OCI-LY1 (cell line): ENCODE results near the gene CFL1.

Experiments
- H2AFZ ChIP-seq: fragments of 200-600 bp; sonication (generic), shearing (Covaris generic); 2 replicates; pipeline ENCODE4 v1.6.0; 2014; ENCODE audit warnings: antibody characterized with exemption, mild to moderate bottlenecking, low read length
- H3F3A ChIP-seq: fragments of 200-600 bp; sonication (generic), shearing (Covaris generic); 2 replicates; pipeline ENCODE4 v1.6.0; 2014; ENCODE audit warnings: mild to moderate bottlenecking, antibody characterized with exemption, low read length, moderate library complexity; ENCODE audit not compliant: insufficient read depth
- H3K27ac ChIP-seq: fragments of 200-600 bp; sonication (generic); 2 replicates; pipeline ENCODE4 v1.5.1; 2014; ENCODE audit warnings: low read length, mixed run types, mild to moderate bottlenecking, low read depth; ENCODE audit not compliant: poor library complexity, severe bottlenecking
- H3K27me3 ChIP-seq: fragments of 200-600 bp; sonication (generic); 2 replicates; pipeline ENCODE4 v1.6.0; 2014; ENCODE audit warnings: antibody characterized with exemption, mild to moderate bottlenecking, low read length, moderate library complexity; ENCODE audit not compliant: insufficient read depth
- H3K36me3 ChIP-seq: fragments of 200-600 bp; sonication (generic); 2 replicates; pipeline ENCODE4 v1.6.1; 2014; ENCODE audit warnings: mild to moderate bottlenecking, antibody characterized with exemption, low read length, moderate library complexity, mixed read lengths; ENCODE audit not compliant: insufficient read depth
- H3K4me1 ChIP-seq: fragments of 200-600 bp; sonication (generic); 2 replicates; pipeline ENCODE4 v1.5.1; 2014; ENCODE audit warnings: mild to moderate bottlenecking, low read length, moderate library complexity; ENCODE audit not compliant: insufficient read depth, severe bottlenecking
- H3K4me2 ChIP-seq: fragments of 200-600 bp; sonication (generic), shearing (Covaris generic); 2 replicates; pipeline ENCODE4 v1.6.1; 2014; ENCODE audit warnings: low read length
- H3K4me3 ChIP-seq: fragments of 200-600 bp; sonication (generic); 2 replicates; pipeline ENCODE4 v1.5.1; 2014; ENCODE audit warnings: low read length, low read depth, mild to moderate bottlenecking, mixed read lengths; ENCODE audit not compliant: poor library complexity, severe bottlenecking
- H3K79me2 ChIP-seq: fragments of 200-600 bp; shearing (Covaris generic); 2 replicates; pipeline ENCODE4 v1.6.1; 2016; ENCODE audit warnings: mixed run types, low read length, mixed read lengths; ENCODE audit not compliant: insufficient read depth
- H3K9ac ChIP-seq: fragments of 200-600 bp; sonication (generic), shearing (Covaris generic); 2 replicates; pipeline ENCODE4 v1.6.1; 2014; ENCODE audit warnings: mild to moderate bottlenecking, low read length, mixed read lengths
- H3K9me2 ChIP-seq: fragments of 200-600 bp; sonication (generic), shearing (Covaris generic); 2 replicates; pipeline ENCODE4 v1.6.1; 2014; ENCODE audit warnings: low read depth, mild to moderate bottlenecking, low read length, mixed read lengths
- H3K9me3 ChIP-seq: fragments of 200-600 bp; shearing (Covaris generic); 2 replicates; pipeline ENCODE4 v1.6.1; 2014; ENCODE audit warnings: low read length, mixed read lengths
- H4K20me1 ChIP-seq: fragments of 200-600 bp; sonication (generic), shearing (Covaris generic); 2 replicates; pipeline ENCODE4 v1.6.0; 2016; ENCODE audit warnings: mild to moderate bottlenecking, low read length; ENCODE audit not compliant: insufficient read depth
- EZH2 ChIP-seq: fragments of 200-600 bp; sonication (generic), shearing (Covaris generic); IDR thresholded peaks from 2 replicates; pipeline ENCODE4 v1.8.0; 2017; ENCODE audit warnings: borderline replicate concordance, mixed run types, mild to moderate bottlenecking, antibody characterized with exemption, low read length, moderate library complexity, mixed read lengths
- TF ChIP-seq, protein P1 (sequence below): fragments of 200-600 bp; sonication (generic), shearing (Covaris generic); IDR thresholded peaks from 2 replicates; pipeline ENCODE4 v1.5.1; 2017; ENCODE audit warnings: mild to moderate bottlenecking, antibody characterized with exemption, low read length, moderate library complexity, mixed read lengths

Gene CFL1

GRCh38 chr11:65871811-65872548 is 14.0 kb upstream of the CFL1 start:
- Histone ChIP-seq H3K9ac (no peak overlapping the region), H3K36me3 (peaks cover 5% of the 10 kb centered on the region), H3K9me2 (no peaks in the 10 kb centered on the region), H3K4me1 (peaks cover 10% of the 10 kb centered on the region), H4K20me1 (no peaks in the 10 kb centered on the region), H3K9me3 (no peaks in the 10 kb centered on the region), H3K4me3 (no peak overlapping the region), H3K4me2 (no peak overlapping the region), H2AFZ (no peak overlapping the region), H3K27ac (no peak overlapping the region), H3F3A (no peaks in the 10 kb centered on the region), H3K27me3 (peaks cover 3% of the 10 kb centered on the region; the same call in 1 of the 2 replicates), H3K79me2 (no peaks in the 10 kb centered on the region)
- no peak for TF ChIP-seq EZH2
- TF ChIP-seq, protein P1, sequence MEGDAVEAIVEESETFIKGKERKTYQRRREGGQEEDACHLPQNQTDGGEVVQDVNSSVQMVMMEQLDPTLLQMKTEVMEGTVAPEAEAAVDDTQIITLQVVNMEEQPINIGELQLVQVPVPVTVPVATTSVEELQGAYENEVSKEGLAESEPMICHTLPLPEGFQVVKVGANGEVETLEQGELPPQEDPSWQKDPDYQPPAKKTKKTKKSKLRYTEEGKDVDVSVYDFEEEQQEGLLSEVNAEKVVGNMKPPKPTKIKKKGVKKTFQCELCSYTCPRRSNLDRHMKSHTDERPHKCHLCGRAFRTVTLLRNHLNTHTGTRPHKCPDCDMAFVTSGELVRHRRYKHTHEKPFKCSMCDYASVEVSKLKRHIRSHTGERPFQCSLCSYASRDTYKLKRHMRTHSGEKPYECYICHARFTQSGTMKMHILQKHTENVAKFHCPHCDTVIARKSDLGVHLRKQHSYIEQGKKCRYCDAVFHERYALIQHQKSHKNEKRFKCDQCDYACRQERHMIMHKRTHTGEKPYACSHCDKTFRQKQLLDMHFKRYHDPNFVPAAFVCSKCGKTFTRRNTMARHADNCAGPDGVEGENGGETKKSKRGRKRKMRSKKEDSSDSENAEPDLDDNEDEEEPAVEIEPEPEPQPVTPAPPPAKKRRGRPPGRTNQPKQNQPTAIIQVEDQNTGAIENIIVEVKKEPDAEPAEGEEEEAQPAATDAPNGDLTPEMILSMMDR, result no peak

- Histone ChIP-seq H3K27ac (no peak overlapping the region), H3K9ac (no peak overlapping the region), H3K36me3 (peaks cover 15% of the 10 kb centered on the region), H4K20me1 (no peaks in the 10 kb centered on the region), H2AFZ (no peak overlapping the region), H3F3A (no peaks in the 10 kb centered on the region), H3K79me2 (no peaks in the 10 kb centered on the region), H3K9me3 (no peaks in the 10 kb centered on the region), H3K27me3 (peaks cover 3% of the 10 kb centered on the region; the same call in 1 of the 2 replicates), H3K4me3 (no peak overlapping the region), H3K9me2 (no peaks in the 10 kb centered on the region), H3K4me1 (peaks cover 10% of the 10 kb centered on the region), H3K4me2 (no peak overlapping the region)
- TF ChIP-seq EZH2, result no peak
- TF ChIP-seq, protein P1, result no peak
Measured at GRCh38 chr11:65870706-65871681, 13.0 kb upstream of the CFL1 start.

- Histone ChIP-seq H3K36me3 (peaks cover 22% of the 10 kb centered on the region), H3K4me1 (peaks cover 10% of the 10 kb centered on the region), H3K4me3 (no peak overlapping the region), H3F3A (no peaks in the 10 kb centered on the region), H3K27ac (no peak overlapping the region), H2AFZ (no peak overlapping the region), H3K9me3 (no peaks in the 10 kb centered on the region), H3K27me3 (peaks cover 3% of the 10 kb centered on the region; the same call in 1 of the 2 replicates), H4K20me1 (no peaks in the 10 kb centered on the region), H3K9ac (no peak overlapping the region), H3K79me2 (no peaks in the 10 kb centered on the region), H3K9me2 (no peaks in the 10 kb centered on the region), H3K4me2 (no peak overlapping the region)
- TF ChIP-seq, protein P1, result no peak
- no peak for TF ChIP-seq EZH2
Measured at GRCh38 chr11:65870307-65870658, 12.3 kb upstream of the CFL1 start.
